Mesodermal cell (in vitro differentiated cells): ENCODE measurements around the gene SRRM1. TPM values are rescaled to one million over a fixed set of nuclear protein-coding genes. Genes with fewer than 3 reads are reported as not detected.

Source experiments
- H3K27ac ChIP-seq: 2 replicates; pipeline ENCODE4 v1.7.0; 2013; ENCODE audit warnings: mild to moderate bottlenecking, low read depth, low read length, moderate library complexity; ENCODE audit not compliant: severe bottlenecking
- H3K36me3 ChIP-seq: 2 replicates; pipeline ENCODE4 v1.7.1; 2013; ENCODE audit warnings: mild to moderate bottlenecking, low read length, moderate library complexity; ENCODE audit not compliant: control insufficient read depth, insufficient read depth
- H3K4me1 ChIP-seq: one replicate; pipeline ENCODE4 v1.7.1; 2013; ENCODE audit warnings: mild to moderate bottlenecking, low read length; ENCODE audit not compliant: insufficient read depth, control insufficient read depth, poor library complexity, severe bottlenecking
- H3K4me3 ChIP-seq: 2 replicates; pipeline ENCODE4 v1.7.0; 2013; ENCODE audit warnings: low read length, control low read depth, mild to moderate bottlenecking; ENCODE audit not compliant: insufficient read depth, poor library complexity, severe bottlenecking; ENCODE audit errors: extremely low read depth
- H3K9me3 ChIP-seq: 2 replicates; pipeline ENCODE4 v1.7.1; 2013; ENCODE audit warnings: mild to moderate bottlenecking, low read length, moderate library complexity; ENCODE audit not compliant: control insufficient read depth
- WGBS, 2 experiments: methylation state at CpG; one replicate each; pipeline ENCODE4 v1.1.5; 2013; ENCODE audit warnings: missing lambda C conversion rate in 2 of 2; ENCODE audit not compliant: insufficient coverage in 2 of 2; 5-methylcytosine and 5-hydroxymethylcytosine counted together
- polyA plus RNA-seq, 2 experiments: library from polyadenylated mRNA; stranded (reverse); fragments of 50-300 nt; gene quantifications; one replicate each; pipeline ENCODE4 v1.2.3, GENCODE V29; 2013

The SRRM1 gene, protein sequence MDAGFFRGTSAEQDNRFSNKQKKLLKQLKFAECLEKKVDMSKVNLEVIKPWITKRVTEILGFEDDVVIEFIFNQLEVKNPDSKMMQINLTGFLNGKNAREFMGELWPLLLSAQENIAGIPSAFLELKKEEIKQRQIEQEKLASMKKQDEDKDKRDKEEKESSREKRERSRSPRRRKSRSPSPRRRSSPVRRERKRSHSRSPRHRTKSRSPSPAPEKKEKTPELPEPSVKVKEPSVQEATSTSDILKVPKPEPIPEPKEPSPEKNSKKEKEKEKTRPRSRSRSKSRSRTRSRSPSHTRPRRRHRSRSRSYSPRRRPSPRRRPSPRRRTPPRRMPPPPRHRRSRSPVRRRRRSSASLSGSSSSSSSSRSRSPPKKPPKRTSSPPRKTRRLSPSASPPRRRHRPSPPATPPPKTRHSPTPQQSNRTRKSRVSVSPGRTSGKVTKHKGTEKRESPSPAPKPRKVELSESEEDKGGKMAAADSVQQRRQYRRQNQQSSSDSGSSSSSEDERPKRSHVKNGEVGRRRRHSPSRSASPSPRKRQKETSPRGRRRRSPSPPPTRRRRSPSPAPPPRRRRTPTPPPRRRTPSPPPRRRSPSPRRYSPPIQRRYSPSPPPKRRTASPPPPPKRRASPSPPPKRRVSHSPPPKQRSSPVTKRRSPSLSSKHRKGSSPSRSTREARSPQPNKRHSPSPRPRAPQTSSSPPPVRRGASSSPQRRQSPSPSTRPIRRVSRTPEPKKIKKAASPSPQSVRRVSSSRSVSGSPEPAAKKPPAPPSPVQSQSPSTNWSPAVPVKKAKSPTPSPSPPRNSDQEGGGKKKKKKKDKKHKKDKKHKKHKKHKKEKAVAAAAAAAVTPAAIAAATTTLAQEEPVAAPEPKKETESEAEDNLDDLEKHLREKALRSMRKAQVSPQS
- 144 TPM for polyA plus RNA-seq (2013, experiment 1 of 2)
- polyA plus RNA-seq (2013, experiment 2 of 2), result 142 TPM

GRCh38 chr1:24642481-24643362 is at the start of gene SRRM1:
SRRM1 (plus strand) TSS chr1:24643302; CDS start chr1:24643327, 25 bp downstream.
- H3K27ac ChIP-seq, result peak within 1 kb of the TSS; percentile 99
- WGBS, 2 experiments, result 0% methylated on average over 74 to 88 of the region's 95 CpGs
- peak within 1 kb of the TSS; percentile 96 for H3K4me3 ChIP-seq

DNA sequence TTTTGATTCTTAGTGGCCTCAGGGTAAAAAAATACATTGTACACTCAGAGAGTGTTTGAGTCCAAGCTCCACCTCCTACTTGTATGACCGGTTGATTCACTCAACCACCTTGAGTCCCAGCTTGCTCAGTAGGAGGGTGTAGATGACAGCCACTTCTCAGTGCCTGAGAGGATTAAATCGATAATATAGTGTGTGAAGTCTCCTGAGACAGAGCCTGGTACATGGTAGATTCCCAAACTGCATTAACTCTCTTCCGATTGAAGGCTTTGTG is 48.8 kb upstream of the SRRM1 start:
- WGBS, 2 experiments, result 100% methylated on average over 2 to 3 of the region's 3 CpGs
- Histone ChIP-seq H3K4me3 (no peak overlapping the region), H3K27ac (no peak overlapping the region)

More at GRCh38 chr1:24642481-24643362, at the start of gene SRRM1:
- no peaks in the 10 kb centered on the region for H3K9me3 ChIP-seq
- H3K4me1 ChIP-seq, result peaks cover 4% of the 10 kb centered on the region
- peaks cover 28% of the 10 kb centered on the region for H3K36me3 ChIP-seq

GRCh38 chr1:24596401-24596880 is 46.7 kb upstream of the SRRM1 start:
- WGBS, 2 experiments, result 89 to 96% methylated on average over 6 of the region's 9 CpGs
- no peak overlapping the region for H3K4me3 ChIP-seq
- peaks cover 9% of the 10 kb centered on the region for H3K4me1 ChIP-seq
- no peak overlapping the region for H3K27ac ChIP-seq
- H3K9me3 ChIP-seq, result no peaks in the 10 kb centered on the region
- H3K36me3 ChIP-seq, result no peaks in the 10 kb centered on the region

More for the DNA sequence above, 48.8 kb upstream of the SRRM1 start:
- Histone ChIP-seq H3K4me1 (peaks cover 4% of the 10 kb centered on the region), H3K36me3 (no peaks in the 10 kb centered on the region), H3K9me3 (no peaks in the 10 kb centered on the region)

GRCh38 chr1:24599265-24599664 is 43.8 kb upstream of the SRRM1 start:
- no peaks in the 10 kb centered on the region for H3K36me3 ChIP-seq
- WGBS, 2 experiments, result no CpG with 5 or more reads among the region's 3 CpGs
- H3K4me3 ChIP-seq, result no peak overlapping the region

GRCh38 chr1:24600551-24600950 is 42.6 kb upstream of the SRRM1 start:
- no peaks in the 10 kb centered on the region for H3K36me3 ChIP-seq
- no peaks in the 10 kb centered on the region for H3K9me3 ChIP-seq
- 84 to 88% methylated on average over 4 to 5 of the region's 5 CpGs for whole genome bisulfite sequencing, 2 experiments
- H3K4me1 ChIP-seq, result peaks cover 9% of the 10 kb centered on the region
- H3K4me3 ChIP-seq, result no peak overlapping the region
- H3K27ac ChIP-seq, result no peak overlapping the region

More at GRCh38 chr1:24599265-24599664, 43.8 kb upstream of the SRRM1 start:
- H3K9me3 ChIP-seq, result no peaks in the 10 kb centered on the region
- no peak overlapping the region for H3K27ac ChIP-seq
- H3K4me1 ChIP-seq, result peaks cover 9% of the 10 kb centered on the region

DNA sequence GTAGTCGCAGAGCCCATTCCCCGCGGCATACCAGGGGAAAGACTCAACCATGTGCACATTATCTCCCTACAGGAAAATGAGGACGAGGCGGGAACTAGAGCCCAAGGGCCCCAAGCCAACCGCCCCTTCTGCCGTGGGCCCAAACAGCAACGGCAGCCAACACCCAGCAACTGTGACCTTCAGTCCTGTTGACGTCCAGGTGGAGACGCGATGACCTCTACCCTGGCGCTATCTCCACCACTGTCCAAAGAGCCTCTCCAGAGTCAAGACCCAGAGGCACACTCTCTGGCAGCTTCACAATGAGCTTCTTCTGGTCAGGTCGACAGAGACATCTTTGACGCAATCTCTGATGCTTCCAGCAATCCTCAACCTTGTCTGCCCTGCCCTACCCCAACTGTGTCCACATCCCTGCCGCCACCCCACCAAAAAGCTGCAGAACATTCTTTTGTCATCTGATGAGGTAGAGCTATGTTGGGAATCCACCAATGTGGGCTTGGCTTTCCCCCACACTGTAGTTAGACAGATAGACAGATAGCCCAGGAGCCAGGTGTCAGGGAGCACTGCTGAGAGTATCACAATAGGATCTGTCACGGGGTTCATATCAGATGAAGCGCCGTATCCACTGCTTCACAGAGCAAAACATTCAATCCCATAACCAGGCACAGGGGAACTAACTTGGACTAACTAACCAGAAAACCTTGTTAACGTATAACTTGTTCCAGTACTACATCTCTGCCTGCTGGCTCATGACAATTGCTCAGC is 37.4 kb upstream of the SRRM1 start:
- H3K27ac ChIP-seq, result no peak overlapping the region
- no peaks in the 10 kb centered on the region for H3K36me3 ChIP-seq
- peaks cover 2% of the 10 kb centered on the region for H3K4me1 ChIP-seq
- no peaks in the 10 kb centered on the region for H3K9me3 ChIP-seq
- 92 to 94% methylated on average over 13 to 16 of the region's 19 CpGs for WGBS, 2 experiments
- no peak overlapping the region for H3K4me3 ChIP-seq

- Histone ChIP-seq H3K27ac (no peak overlapping the region), H3K9me3 (no peaks in the 10 kb centered on the region), H3K4me3 (no peak overlapping the region), H3K4me1 (no peaks in the 10 kb centered on the region), H3K36me3 (no peaks in the 10 kb centered on the region)
- WGBS, 2 experiments, result 76 to 83% methylated on average over 1 to 2 of the region's 3 CpGs
These were observed 36.9 kb upstream of the SRRM1 start for GRCh38 chr1:24606296-24606605.

DNA sequence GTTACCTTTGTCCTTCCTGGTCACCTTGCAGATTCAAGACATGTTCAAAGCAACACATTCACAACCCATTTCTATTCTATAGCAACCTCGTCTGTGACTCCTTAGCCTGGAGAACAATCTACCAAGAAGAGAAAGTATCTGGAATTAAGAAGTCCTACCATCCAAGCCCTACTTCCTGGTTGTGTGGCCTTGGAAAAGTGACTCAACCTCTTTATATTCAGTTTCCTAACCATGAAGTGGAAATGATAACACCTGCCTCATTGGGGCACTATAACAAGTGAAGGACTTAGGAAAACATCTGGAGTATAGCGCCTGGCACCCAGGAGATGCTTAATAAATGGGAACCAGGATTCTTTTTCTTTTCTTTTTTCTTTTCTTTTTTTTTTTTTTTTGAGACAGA is 36.5 kb upstream of the SRRM1 start:
- H3K4me3 ChIP-seq, result no peak overlapping the region
- no peaks in the 10 kb centered on the region for H3K4me1 ChIP-seq
- H3K36me3 ChIP-seq, result no peaks in the 10 kb centered on the region
- WGBS, 2 experiments, result 83 to 100% methylated on average over 1 of the region's 2 CpGs
- H3K9me3 ChIP-seq, result no peaks in the 10 kb centered on the region
- H3K27ac ChIP-seq, result no peak overlapping the region

DNA sequence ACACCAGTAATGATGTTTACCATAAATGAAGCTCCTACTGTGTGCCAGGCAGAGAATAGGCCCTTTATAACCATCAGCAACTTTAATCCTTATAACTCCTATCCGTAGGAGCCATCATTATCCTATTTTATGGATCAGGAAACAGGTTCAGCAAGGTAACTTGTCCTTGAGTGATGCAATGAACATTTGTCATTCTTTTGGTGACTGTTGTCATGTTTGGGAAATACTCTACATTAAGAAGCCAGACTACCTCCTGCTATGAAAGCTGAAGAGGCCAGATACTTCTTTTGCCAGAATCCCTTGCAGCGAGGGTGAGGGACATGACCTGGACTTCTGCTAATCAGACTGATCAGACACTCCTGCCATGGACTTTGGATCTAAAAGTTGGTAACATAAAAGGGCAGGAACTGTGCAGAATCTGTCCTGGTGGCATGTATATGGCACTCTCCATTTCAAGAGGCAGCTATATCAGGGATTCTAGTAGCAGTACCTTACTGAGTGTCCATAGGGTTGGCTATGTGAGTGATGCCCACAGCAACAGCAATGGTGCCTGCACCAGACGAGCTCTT is 33.1 kb upstream of the SRRM1 start:
- H3K36me3 ChIP-seq, result no peaks in the 10 kb centered on the region
- H3K27ac ChIP-seq, result no peak overlapping the region
- no peaks in the 10 kb centered on the region for H3K4me1 ChIP-seq
- H3K9me3 ChIP-seq, result no peaks in the 10 kb centered on the region
- H3K4me3 ChIP-seq, result no peak overlapping the region
- 86 to 88% methylated on average over 2 of the region's 3 CpGs for WGBS, 2 experiments
